DOHH2 (cell line): ENCODE results near the gene OR10A5.

Experiments used
- CTCF ChIP-seq: fragments of 200-600 bp; sonication (generic); IDR thresholded peaks from one replicate; pipeline ENCODE4 v1.5.1; 2014; ENCODE audit warnings: antibody characterized with exemption, mild to moderate bottlenecking, low read depth, low read length; ENCODE audit not compliant: poor library complexity, severe bottlenecking
- EZH2phosphoT487 ChIP-seq: fragments of 200-600 bp; sonication (generic); IDR thresholded peaks from 2 replicates; pipeline ENCODE4 v1.6.1; 2017; ENCODE audit warnings: borderline replicate concordance, mild to moderate bottlenecking, antibody characterized with exemption, low read length, moderate library complexity, mixed read lengths

- TF ChIP-seq EZH2phosphoT487 (no peak), CTCF (no peak)
Observed at GRCh38 chr11:6882751-6883150, 37.3 kb downstream of the OR10A5 start.
